H1 (cell line): ENCODE measurements around the gene RASGRF1. TPM values are rescaled to one million over a fixed set of nuclear protein-coding genes. Genes with fewer than 3 reads are reported as not detected.

Source experiments
- CTBP2 ChIP-seq: IDR thresholded peaks from 2 replicates; pipeline ENCODE4 v1.7.0; 2011; ENCODE audit warnings: borderline replicate concordance, mild to moderate bottlenecking, moderate library complexity, mixed read lengths, low read length; ENCODE audit not compliant: insufficient read depth, insufficient read length
- FOSL1 ChIP-seq: IDR thresholded peaks from 2 replicates; pipeline ENCODE4 v1.6.1; 2011; ENCODE audit warnings: mild to moderate bottlenecking, low read depth, low read length, moderate library complexity; ENCODE audit not compliant: insufficient read depth
- GABPA ChIP-seq: IDR thresholded peaks from 2 replicates; pipeline ENCODE4 v1.6.1; 2011; ENCODE audit warnings: mild to moderate bottlenecking, low read length, moderate library complexity, borderline replicate concordance; ENCODE audit not compliant: insufficient read depth
- NANOG ChIP-seq: IDR thresholded peaks from 2 replicates; pipeline ENCODE4 v1.6.1; 2011; ENCODE audit warnings: low read length, low read depth, mild to moderate bottlenecking, inconsistent platforms; ENCODE audit not compliant: insufficient read depth, poor library complexity, severe bottlenecking
- SRF ChIP-seq: IDR thresholded peaks from 2 replicates; pipeline ENCODE4 v1.6.1; 2011; ENCODE audit warnings: mild to moderate bottlenecking, low read depth, low read length, moderate library complexity
- TEAD4 ChIP-seq: IDR thresholded peaks from 2 replicates; pipeline ENCODE4 v1.6.1; 2012; ENCODE audit warnings: low read depth, low read length, inconsistent platforms, mixed read lengths
- polyA plus RNA-seq, 7 experiments: library from polyadenylated mRNA; depleted of rRNA in 3 of 7; stranded (reverse) in 5 of 7; unstranded in 2 of 7; fragments of >200 nt in 5 of 7; fragments of 200-250 nt in 2 of 7; gene quantifications; 1 replicate in 5 of 7; 2 replicates in 1 of 7; 4 replicates in 1 of 7; pipeline versions ENCODE4 v1.2.1 to v1.2.3, GENCODE V29; 2011 to 2013; ENCODE audit warnings: missing spikeins in 2 of 7, mixed read lengths in 2 of 7
- total RNA-seq: library from RNA; stranded (reverse); fragmentation: NEBNext Ultra II Directional; extraction: Animal tissue kit (Norgen Biotek cat#: 25700); gene quantifications from 2 replicates; pipeline ENCODE4 v1.2.1, GENCODE V29; 2021
- TF ChIP-seq, protein P1 (sequence below): fragments of 300-600 bp; sonication (generic); IDR thresholded peaks from 2 replicates; pipeline ENCODE4 v1.7.1; 2012; ENCODE audit warnings: low read length, moderate library complexity, mild to moderate bottlenecking, inconsistent platforms; ENCODE audit not compliant: insufficient replicate concordance

RASGRF1 gene
- total and polyA plus RNA-seq, 2 of the 8 experiments (the other 6 are each of a cell fraction or from before 2014, with no cell fraction given): 0.42 to 0.67 TPM

GRCh38 chr15:79059081-79059572, 31.5 kb downstream of the RASGRF1 start (continued):
- TF ChIP-seq, protein P1, sequence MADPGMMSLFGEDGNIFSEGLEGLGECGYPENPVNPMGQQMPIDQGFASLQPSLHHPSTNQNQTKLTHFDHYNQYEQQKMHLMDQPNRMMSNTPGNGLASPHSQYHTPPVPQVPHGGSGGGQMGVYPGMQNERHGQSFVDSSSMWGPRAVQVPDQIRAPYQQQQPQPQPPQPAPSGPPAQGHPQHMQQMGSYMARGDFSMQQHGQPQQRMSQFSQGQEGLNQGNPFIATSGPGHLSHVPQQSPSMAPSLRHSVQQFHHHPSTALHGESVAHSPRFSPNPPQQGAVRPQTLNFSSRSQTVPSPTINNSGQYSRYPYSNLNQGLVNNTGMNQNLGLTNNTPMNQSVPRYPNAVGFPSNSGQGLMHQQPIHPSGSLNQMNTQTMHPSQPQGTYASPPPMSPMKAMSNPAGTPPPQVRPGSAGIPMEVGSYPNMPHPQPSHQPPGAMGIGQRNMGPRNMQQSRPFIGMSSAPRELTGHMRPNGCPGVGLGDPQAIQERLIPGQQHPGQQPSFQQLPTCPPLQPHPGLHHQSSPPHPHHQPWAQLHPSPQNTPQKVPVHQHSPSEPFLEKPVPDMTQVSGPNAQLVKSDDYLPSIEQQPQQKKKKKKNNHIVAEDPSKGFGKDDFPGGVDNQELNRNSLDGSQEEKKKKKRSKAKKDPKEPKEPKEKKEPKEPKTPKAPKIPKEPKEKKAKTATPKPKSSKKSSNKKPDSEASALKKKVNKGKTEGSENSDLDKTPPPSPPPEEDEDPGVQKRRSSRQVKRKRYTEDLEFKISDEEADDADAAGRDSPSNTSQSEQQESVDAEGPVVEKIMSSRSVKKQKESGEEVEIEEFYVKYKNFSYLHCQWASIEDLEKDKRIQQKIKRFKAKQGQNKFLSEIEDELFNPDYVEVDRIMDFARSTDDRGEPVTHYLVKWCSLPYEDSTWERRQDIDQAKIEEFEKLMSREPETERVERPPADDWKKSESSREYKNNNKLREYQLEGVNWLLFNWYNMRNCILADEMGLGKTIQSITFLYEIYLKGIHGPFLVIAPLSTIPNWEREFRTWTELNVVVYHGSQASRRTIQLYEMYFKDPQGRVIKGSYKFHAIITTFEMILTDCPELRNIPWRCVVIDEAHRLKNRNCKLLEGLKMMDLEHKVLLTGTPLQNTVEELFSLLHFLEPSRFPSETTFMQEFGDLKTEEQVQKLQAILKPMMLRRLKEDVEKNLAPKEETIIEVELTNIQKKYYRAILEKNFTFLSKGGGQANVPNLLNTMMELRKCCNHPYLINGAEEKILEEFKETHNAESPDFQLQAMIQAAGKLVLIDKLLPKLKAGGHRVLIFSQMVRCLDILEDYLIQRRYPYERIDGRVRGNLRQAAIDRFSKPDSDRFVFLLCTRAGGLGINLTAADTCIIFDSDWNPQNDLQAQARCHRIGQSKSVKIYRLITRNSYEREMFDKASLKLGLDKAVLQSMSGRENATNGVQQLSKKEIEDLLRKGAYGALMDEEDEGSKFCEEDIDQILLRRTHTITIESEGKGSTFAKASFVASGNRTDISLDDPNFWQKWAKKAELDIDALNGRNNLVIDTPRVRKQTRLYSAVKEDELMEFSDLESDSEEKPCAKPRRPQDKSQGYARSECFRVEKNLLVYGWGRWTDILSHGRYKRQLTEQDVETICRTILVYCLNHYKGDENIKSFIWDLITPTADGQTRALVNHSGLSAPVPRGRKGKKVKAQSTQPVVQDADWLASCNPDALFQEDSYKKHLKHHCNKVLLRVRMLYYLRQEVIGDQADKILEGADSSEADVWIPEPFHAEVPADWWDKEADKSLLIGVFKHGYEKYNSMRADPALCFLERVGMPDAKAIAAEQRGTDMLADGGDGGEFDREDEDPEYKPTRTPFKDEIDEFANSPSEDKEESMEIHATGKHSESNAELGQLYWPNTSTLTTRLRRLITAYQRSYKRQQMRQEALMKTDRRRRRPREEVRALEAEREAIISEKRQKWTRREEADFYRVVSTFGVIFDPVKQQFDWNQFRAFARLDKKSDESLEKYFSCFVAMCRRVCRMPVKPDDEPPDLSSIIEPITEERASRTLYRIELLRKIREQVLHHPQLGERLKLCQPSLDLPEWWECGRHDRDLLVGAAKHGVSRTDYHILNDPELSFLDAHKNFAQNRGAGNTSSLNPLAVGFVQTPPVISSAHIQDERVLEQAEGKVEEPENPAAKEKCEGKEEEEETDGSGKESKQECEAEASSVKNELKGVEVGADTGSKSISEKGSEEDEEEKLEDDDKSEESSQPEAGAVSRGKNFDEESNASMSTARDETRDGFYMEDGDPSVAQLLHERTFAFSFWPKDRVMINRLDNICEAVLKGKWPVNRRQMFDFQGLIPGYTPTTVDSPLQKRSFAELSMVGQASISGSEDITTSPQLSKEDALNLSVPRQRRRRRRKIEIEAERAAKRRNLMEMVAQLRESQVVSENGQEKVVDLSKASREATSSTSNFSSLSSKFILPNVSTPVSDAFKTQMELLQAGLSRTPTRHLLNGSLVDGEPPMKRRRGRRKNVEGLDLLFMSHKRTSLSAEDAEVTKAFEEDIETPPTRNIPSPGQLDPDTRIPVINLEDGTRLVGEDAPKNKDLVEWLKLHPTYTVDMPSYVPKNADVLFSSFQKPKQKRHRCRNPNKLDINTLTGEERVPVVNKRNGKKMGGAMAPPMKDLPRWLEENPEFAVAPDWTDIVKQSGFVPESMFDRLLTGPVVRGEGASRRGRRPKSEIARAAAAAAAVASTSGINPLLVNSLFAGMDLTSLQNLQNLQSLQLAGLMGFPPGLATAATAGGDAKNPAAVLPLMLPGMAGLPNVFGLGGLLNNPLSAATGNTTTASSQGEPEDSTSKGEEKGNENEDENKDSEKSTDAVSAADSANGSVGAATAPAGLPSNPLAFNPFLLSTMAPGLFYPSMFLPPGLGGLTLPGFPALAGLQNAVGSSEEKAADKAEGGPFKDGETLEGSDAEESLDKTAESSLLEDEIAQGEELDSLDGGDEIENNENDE: no peak
- TF ChIP-seq SRF (no peak), GABPA (no peak), CTBP2 (no peak), NANOG (no peak), TEAD4 (no peak), FOSL1 (no peak)
